Cardiac ventricle fibroblast (primary cell): ENCODE data around the gene THRB. TPM values are rescaled to one million over a fixed set of nuclear protein-coding genes. Genes with fewer than 3 reads are reported as not detected.

Experiments used
- total RNA-seq: library from RNA; depleted of rRNA; stranded (reverse); fragments of >200 nt; gene quantifications from 2 replicates; pipeline ENCODE4 v1.2.3, GENCODE V29; 2015

Gene THRB
- 8.2 and 9.8 TPM in 2 replicates for total RNA-seq

GRCh38 chr3:24494618-24495325 lies at the start of gene THRB:
Gene THRB (minus strand): TSS chr3:24494850.

